HEK293 (cell line): Measurements from ENCODE around the gene PDIA4.

Experiments
- YY2 ChIP-seq: fragments of 450-650 bp; formaldehyde crosslinking; IDR thresholded peaks from 2 replicates; pipeline ENCODE4 v1.5.1; 2016; ENCODE audit warnings: missing biosample characterization, missing genetic modification characterization
- ZNF311 ChIP-seq: fragments of 450-650 bp; formaldehyde crosslinking; IDR thresholded peaks from 2 replicates; pipeline ENCODE4 v1.5.1; 2017; ENCODE audit warnings: missing biosample characterization, missing genetic modification characterization, borderline replicate concordance
- TF ChIP-seq, protein P1 (sequence below): sonication (generic); formaldehyde crosslinking; IDR thresholded peaks from 2 replicates; pipeline ENCODE4 v1.8.1; 2022; ENCODE audit warnings: mild to moderate bottlenecking, moderate library complexity, missing genetic modification reagents

DNA sequence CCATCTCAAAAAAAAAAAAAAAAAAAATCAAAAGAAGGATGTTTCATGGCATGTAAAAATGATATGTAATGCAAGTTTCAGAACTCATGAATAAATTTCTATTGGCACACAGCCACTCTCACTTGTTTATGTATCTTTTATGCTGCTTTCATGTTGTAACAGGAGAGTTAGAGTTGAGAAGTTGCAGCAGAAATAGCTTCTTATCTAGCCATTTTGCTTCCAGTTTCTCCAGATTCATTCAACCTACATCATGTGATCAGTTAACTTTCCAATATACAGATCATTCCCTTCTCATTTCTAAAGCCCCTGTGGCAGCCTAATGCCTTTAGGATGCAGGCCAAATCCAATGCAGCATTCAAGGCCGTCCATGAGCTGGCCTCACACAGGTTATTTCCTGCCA lies 31.9 kb upstream of the PDIA4 start:
- TF ChIP-seq ZNF311 (tag by site-specific recombination) (no peak), YY2 (no peak)
- TF ChIP-seq, protein P1, sequence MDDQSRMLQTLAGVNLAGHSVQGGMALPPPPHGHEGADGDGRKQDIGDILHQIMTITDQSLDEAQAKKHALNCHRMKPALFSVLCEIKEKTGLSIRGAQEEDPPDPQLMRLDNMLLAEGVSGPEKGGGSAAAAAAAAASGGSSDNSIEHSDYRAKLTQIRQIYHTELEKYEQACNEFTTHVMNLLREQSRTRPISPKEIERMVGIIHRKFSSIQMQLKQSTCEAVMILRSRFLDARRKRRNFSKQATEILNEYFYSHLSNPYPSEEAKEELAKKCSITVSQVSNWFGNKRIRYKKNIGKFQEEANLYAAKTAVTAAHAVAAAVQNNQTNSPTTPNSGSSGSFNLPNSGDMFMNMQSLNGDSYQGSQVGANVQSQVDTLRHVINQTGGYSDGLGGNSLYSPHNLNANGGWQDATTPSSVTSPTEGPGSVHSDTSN, result no peak
